22Rv1 (cell line): ENCODE data around the gene ALOX5.

Experiments
- ZFX ChIP-seq: fragments of 450-650 bp; IDR thresholded peaks from 2 replicates; pipeline ENCODE4 v1.6.1; 2017; ENCODE audit warnings: antibody characterized with exemption, borderline replicate concordance
- TF ChIP-seq, protein P1 (sequence below): fragments of 450-650 bp; IDR thresholded peaks from 2 replicates; pipeline ENCODE4 v1.5.1; 2017; ENCODE audit warnings: mild to moderate bottlenecking

DNA sequence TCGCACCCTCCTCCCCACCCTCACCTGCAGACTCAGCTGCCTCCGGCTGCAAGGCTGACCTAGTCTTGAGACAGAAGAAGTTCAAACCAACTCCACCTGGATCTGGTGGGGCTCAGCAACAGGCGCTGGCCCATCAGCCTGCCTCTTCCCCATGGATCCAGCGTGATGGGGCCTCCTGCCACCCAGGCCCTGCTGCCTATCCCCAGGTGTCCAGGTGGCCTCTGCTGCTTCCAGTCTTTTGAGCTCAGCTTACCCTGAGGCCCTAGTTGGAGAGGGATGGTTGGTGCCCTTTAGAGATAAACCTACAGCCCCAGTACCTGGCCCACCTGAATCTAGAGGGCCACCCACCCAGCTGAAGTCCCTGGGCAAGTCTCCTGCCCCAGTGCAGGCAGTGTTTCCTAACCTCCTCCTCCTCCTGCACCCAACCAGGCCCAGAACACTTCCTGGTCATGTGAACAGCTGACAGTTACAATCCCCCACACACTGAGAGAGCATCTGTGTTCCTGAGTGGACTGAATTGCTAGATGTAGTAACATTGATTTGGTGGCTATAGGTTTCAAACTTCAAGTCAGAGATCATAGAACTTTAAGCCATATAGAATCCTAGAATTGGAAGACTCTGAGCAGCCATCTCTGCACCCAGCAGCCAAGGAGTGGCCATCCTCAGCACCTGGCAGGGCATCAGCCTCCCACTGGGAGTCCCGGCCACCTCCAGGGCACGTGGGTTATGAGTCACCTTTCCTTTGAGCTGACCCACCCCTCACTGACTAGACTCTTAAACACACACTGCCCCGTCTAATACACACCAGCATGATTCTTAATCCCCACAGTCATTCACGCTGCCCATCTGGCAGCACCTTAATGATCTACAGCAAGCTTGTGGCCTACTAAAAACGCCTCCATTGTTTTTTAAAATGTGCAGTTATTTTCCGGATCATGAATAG lies 51.9 kb downstream of the ALOX5 start:
- TF ChIP-seq, protein P1, sequence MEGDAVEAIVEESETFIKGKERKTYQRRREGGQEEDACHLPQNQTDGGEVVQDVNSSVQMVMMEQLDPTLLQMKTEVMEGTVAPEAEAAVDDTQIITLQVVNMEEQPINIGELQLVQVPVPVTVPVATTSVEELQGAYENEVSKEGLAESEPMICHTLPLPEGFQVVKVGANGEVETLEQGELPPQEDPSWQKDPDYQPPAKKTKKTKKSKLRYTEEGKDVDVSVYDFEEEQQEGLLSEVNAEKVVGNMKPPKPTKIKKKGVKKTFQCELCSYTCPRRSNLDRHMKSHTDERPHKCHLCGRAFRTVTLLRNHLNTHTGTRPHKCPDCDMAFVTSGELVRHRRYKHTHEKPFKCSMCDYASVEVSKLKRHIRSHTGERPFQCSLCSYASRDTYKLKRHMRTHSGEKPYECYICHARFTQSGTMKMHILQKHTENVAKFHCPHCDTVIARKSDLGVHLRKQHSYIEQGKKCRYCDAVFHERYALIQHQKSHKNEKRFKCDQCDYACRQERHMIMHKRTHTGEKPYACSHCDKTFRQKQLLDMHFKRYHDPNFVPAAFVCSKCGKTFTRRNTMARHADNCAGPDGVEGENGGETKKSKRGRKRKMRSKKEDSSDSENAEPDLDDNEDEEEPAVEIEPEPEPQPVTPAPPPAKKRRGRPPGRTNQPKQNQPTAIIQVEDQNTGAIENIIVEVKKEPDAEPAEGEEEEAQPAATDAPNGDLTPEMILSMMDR, result no peak
- TF ChIP-seq ZFX, result no peak
